Activated naive CD8-positive, alpha-beta T cell (primary cell): Measurements from ENCODE around the gene SLC2A4.

ENCODE experiments used
- H3K27ac Mint-ChIP-seq: one replicate; pipeline ENCODE4 v1.8.0; 2021; ENCODE audit warnings: mixed read lengths
- H3K27me3 Mint-ChIP-seq: one replicate; pipeline ENCODE4 v1.8.0; 2021; ENCODE audit warnings: mixed read lengths
- H3K36me3 Mint-ChIP-seq: one replicate; pipeline ENCODE4 v1.8.0; 2021; ENCODE audit warnings: mixed read lengths
- H3K4me1 Mint-ChIP-seq: one replicate; pipeline ENCODE4 v1.8.0; 2021; ENCODE audit warnings: low read depth, mixed read lengths
- H3K4me3 Mint-ChIP-seq: one replicate; pipeline ENCODE4 v1.8.0; 2021; ENCODE audit warnings: mild to moderate bottlenecking, mixed read lengths
- H3K9me3 Mint-ChIP-seq: one replicate; pipeline ENCODE4 v1.8.0; 2021; ENCODE audit warnings: low read depth, mixed read lengths

SLC2A4 gene

DNA sequence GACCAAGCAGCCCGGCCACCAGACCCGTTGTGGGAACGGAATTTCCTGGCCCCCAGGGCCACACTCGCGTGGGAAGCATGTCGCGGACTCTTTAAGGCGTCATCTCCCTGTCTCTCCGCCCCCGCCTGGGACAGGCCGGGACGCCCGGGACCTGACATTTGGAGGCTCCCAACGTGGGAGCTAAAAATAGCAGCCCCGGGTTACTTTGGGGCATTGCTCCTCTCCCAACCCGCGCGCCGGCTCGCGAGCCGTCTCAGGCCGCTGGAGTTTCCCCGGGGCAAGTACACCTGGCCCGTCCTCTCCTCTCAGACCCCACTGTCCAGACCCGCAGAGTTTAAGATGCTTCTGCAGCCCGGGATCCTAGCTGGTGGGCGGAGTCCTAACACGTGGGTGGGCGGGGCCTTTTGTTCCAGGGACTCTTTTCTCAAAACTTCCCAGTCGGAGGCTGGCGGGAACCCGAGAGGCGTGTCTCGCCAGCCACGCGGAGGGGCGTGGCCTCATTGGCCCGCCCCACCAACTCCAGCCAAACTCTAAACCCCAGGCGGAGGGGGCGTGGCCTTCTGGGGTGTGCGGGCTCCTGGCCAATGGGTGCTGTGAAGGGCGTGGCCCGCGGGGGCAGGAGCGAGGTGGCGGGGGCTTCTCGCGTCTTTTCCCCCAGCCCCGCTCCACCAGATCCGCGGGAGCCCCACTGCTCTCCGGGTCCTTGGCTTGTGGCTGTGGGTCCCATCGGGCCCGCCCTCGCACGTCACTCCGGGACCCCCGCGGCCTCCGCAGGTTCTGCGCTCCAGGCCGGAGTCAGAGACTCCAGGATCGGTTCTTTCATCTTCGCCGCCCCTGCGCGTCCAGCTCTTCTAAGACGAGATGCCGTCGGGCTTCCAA, at the start of gene SLC2A4:
TSS of gene SLC2A4 (plus strand) at position 645 of the 879 bp plus-strand sequence. CDS start at position 862, 217 bp downstream.
- peaks cover 7% of the 10 kb centered on the region for H3K27me3 Mint-ChIP-seq

DNA sequence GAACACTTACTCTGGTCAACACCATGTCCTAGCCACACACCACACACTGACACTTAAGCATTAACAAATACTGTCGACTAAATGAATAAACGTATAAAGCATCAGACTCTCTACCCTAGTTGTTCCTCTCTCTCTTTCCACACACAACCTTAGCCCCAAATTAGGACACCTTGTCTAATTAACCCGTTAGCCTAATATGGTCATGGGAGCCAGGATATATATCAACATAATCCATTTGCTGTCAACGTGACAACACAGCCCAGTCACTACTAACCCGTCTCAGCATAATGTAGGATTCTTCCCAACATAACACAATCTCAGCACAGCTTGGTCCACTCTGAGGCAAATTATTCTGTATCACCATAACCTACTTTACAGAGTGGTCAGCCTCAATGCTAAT, 49.4 kb upstream of the SLC2A4 start:
- peak overlapping the region; percentile 76 for H3K4me3 Mint-ChIP-seq
- H3K27ac Mint-ChIP-seq, result no peak overlapping the region
- peaks cover 50% of the 10 kb centered on the region for H3K4me1 Mint-ChIP-seq
- H3K36me3 Mint-ChIP-seq, result peaks cover 9% of the 10 kb centered on the region
- H3K9me3 Mint-ChIP-seq, result no peaks in the 10 kb centered on the region
- H3K27me3 Mint-ChIP-seq, result no peaks in the 10 kb centered on the region

More for the DNA sequence above, at the start of gene SLC2A4:
- Mint-ChIP-seq H3K9me3 (no peaks in the 10 kb centered on the region), H3K27ac (peak within 1 kb of the TSS; percentile 80), H3K4me3 (peak within 1 kb of the TSS; percentile 81), H3K36me3 (no peaks in the 10 kb centered on the region), H3K4me1 (peaks cover 10% of the 10 kb centered on the region)

DNA sequence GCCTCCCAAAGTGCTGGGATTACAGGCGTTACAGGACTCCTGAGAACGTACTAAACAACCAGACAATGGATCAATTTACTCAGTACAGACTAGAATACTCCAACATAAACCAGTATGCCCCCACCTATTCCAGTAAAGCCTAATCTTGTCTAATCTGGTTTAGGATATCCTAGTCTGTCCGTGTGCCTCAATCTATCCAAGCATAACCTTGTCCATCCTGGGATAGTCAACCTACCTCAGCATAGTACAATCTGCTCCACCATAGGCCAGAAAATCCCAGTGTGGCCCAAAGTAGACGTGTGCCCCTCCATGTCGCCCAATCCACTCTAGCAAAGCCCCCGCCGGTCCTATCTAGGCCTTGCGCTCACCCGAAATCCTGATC, 47.8 kb upstream of the SLC2A4 start:
- Mint-ChIP-seq H3K36me3 (peaks cover 5% of the 10 kb centered on the region), H3K4me1 (peaks cover 49% of the 10 kb centered on the region)

DNA sequence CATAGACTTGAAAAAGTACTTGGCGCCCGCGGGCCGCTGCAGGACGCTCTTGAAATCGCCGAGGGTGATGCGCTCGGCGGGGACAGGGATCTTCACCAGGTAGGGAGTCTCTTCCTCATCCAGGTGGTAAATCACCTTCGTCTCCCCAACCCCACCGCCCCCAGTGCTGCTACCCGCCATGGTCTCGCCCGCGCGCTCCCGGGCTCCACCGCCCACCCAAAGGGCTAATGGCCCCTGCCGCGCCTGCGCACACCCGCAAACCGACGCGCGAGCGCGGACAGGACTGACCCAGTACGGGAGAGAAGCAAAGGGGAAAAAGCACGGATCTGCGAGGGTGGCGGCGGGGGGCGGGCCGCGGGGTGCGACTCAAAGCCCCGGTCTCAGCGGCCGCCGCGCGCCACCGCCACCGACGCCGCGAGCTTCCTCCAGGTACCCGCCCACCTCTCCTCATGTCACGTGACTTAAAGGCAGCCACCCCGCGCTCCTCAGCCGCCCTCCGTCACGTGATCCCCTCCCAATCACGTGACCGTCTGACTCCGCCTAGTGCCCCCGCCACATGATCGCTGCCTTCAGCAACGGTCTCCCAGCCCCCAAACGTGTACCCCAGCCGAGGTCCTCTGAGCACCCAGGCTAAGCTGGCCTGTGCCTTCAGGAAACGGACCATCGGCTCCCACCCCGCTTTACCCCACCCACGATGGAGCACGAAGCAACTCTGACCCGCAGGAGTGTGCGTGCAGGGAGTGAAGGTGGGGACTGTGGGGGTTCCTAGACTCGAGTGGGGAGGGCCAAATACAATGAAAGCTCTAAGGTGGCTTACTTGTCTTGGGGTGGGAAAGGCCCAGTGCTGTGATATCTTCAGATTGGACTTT, 47.2 kb upstream of the SLC2A4 start, which contains the start of gene DVL2:
TSS of gene DVL2 (minus strand) at position 435 of the 869 bp plus-strand sequence. CDS start at position 180, 255 bp downstream.
- H3K9me3 Mint-ChIP-seq, result no peaks in the 10 kb centered on the region
- H3K27ac Mint-ChIP-seq, result peak within 1 kb of the TSS; percentile 95
- H3K36me3 Mint-ChIP-seq, result peaks cover 5% of the 10 kb centered on the region
- peaks cover 49% of the 10 kb centered on the region for H3K4me1 Mint-ChIP-seq
- peak within 1 kb of the TSS; percentile 96 for H3K4me3 Mint-ChIP-seq
- H3K27me3 Mint-ChIP-seq, result no peaks in the 10 kb centered on the region

More for the DNA sequence above, 47.8 kb upstream of the SLC2A4 start:
- Mint-ChIP-seq H3K27me3 (no peaks in the 10 kb centered on the region), H3K4me3 (peak overlapping the region; percentile 96), H3K9me3 (no peaks in the 10 kb centered on the region), H3K27ac (peak overlapping the region; percentile 95)

DNA sequence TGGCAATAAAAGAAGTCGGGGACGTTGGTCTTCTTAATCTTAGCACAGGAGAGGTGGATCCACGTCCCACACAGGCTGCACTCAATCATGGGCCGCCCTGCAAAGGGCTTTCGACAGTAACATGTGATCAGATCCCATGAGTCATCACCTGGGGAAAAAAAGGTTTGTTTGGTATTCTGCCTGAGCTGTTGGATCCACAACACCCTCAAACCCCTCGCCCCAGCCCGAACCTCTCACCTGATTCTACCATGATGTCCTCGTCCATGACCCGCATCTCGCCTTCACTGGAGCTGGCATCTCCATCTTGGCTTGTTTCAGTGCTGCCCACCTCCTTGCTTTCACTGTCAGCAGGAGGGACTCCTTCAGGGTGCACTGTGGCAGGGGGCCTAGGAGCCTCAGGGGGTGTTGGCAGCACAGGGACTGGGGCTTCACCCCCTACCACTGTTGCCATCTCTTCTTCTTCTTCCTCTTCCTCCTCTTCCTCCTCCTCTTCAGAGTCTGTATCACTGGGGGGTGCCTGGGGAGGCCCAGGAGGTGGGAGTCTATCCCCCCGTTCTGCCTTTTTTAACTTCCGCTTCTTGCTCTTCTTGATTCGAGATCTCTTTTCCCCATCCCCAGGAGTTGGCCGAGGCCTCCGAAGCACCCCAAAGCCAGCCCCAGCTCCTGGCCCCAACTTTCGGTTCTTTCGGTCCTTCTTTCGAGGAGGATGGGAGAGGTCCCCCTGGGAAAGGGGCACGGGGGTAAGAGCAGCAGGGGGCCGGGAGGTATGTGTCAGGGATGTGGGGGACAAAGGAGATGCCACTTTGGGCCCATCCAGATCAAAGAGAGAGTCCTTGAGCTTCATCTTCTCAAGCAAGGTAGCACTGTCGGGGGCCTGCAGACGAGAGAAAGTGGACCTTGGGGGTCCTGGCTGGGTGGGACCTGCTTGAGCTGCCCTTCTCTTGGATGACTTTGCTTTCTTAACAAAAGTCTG, 45.5 kb upstream of the SLC2A4 start:
- Mint-ChIP-seq H3K36me3 (peaks cover 5% of the 10 kb centered on the region), H3K27me3 (no peaks in the 10 kb centered on the region), H3K27ac (peak overlapping the region; percentile 65), H3K4me3 (peak overlapping the region; percentile 96), H3K4me1 (peaks cover 60% of the 10 kb centered on the region), H3K9me3 (no peaks in the 10 kb centered on the region)

DNA sequence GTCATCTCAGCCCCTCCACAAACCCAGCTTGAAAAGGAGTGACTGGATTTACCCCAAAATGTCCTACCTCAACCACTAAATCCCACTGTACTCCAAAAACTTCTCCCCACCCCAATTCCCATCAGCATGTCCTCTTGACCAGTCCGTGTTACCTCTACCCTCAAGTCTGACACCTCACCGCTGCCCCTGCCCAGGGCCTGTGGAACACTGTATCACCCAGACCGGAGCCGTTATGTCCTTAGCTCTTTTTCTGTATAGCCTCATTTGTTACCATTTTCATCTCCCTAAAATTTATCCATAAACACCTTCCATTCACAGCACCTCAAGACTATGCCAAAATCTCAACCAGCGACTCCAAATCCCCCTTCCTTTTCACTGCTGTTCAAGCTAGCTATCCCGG, 44.7 kb upstream of the SLC2A4 start:
- peaks cover 5% of the 10 kb centered on the region for H3K36me3 Mint-ChIP-seq
- no peaks in the 10 kb centered on the region for H3K27me3 Mint-ChIP-seq

DNA sequence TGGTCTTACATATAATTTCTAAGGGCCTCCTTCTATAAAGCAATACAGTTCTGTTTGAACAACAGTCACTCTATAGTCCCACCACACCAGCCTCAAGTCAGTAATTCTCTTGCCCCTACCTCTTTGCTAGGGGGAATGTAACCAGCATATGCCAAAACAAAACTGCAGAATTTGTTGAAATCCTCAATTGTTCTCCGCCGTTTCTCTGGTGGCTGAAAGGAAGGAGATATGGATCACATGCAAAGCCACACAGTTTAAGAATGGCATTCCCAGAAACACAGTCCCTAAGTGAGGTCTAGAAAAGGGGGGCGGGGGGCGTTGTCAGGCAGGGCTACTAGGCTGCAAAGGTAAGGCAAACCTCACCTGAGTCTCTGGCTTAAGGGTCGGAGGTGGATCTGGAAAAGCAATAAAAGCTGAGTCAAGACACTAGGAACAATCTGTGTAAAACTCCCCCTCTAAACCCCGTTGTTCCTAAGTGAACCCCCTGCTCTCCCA, 44.2 kb upstream of the SLC2A4 start:
- Mint-ChIP-seq H3K27ac (peak overlapping the region; percentile 65), H3K36me3 (peaks cover 2% of the 10 kb centered on the region), H3K27me3 (no peaks in the 10 kb centered on the region), H3K4me3 (peak overlapping the region; percentile 97), H3K9me3 (no peaks in the 10 kb centered on the region), H3K4me1 (peaks cover 66% of the 10 kb centered on the region)

More for the DNA sequence above, 44.7 kb upstream of the SLC2A4 start:
- Mint-ChIP-seq H3K4me1 (peaks cover 67% of the 10 kb centered on the region), H3K9me3 (no peaks in the 10 kb centered on the region), H3K27ac (peak overlapping the region; percentile 65), H3K4me3 (peak overlapping the region; percentile 97)

DNA sequence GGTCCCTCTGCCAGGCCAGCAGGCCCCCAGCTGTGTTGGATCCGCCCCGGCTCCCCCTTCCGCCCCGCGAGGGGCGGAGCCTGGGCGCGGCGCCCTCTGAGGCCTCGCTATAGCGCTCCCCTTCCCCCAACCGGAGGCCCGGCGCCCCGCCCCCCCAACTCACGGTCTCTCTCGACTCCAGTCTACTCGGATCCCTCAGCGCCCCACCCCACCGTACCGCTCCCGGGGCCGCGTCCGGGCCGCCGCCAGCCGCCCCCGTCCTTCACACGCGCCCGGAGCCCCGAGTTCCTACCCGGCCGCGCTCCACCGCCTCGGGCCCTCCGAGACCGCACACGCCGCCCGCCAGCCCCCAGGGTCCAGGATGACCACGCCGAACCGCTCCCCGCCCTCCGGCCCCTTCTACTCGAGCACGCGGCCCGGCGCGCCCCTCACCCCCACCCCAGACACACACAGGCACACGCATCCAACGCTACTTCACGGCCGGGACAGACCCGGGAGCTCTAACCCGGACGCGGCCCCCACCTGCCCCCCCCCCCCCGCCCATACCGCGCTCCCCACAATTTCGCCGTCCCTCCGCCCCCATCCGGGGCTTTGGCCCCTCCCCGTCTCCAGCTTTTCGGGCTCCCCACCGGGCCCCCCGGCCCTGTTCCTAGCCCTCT, 43.6 kb upstream of the SLC2A4 start:
- Mint-ChIP-seq H3K27ac (peak overlapping the region; percentile 65), H3K36me3 (peaks cover 2% of the 10 kb centered on the region), H3K9me3 (no peaks in the 10 kb centered on the region), H3K4me3 (peak overlapping the region; percentile 97), H3K4me1 (peaks cover 66% of the 10 kb centered on the region), H3K27me3 (no peaks in the 10 kb centered on the region)

DNA sequence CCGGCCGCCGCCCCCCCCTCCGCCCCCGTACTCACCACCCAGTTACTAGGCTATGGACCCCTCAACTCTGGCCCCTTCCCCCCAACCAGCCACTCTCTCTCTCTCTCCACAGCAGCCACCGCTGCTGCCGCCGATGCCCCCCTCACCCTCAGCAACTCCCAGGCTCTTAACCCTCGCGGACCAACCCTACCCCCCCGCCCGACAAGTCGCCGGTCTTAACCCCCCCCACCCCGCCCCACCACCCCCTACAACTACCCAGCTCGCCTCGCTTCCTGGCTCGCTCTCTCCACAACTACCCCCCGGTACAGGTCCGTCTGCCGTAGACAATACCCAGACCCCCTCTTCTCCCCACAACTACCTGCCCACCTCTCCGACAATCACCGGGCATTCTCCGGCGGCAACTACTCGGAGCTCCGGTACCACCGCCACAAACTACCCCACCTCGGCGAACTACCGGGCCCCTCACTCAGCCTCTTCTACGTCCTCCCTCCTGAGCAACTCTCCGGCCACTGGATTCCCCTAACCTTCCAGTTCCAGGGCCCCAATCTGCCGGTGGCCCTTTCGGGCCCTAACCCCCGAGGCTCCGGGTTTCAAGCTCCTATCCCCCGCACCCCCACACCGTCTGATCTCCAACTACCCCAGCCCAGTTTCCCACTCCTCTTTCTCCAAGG, 43.0 kb upstream of the SLC2A4 start:
- Mint-ChIP-seq H3K9me3 (no peaks in the 10 kb centered on the region), H3K4me1 (peaks cover 67% of the 10 kb centered on the region), H3K4me3 (peak overlapping the region; percentile 97), H3K27me3 (no peaks in the 10 kb centered on the region), H3K36me3 (peaks cover 2% of the 10 kb centered on the region), H3K27ac (peak overlapping the region; percentile 91)

DNA sequence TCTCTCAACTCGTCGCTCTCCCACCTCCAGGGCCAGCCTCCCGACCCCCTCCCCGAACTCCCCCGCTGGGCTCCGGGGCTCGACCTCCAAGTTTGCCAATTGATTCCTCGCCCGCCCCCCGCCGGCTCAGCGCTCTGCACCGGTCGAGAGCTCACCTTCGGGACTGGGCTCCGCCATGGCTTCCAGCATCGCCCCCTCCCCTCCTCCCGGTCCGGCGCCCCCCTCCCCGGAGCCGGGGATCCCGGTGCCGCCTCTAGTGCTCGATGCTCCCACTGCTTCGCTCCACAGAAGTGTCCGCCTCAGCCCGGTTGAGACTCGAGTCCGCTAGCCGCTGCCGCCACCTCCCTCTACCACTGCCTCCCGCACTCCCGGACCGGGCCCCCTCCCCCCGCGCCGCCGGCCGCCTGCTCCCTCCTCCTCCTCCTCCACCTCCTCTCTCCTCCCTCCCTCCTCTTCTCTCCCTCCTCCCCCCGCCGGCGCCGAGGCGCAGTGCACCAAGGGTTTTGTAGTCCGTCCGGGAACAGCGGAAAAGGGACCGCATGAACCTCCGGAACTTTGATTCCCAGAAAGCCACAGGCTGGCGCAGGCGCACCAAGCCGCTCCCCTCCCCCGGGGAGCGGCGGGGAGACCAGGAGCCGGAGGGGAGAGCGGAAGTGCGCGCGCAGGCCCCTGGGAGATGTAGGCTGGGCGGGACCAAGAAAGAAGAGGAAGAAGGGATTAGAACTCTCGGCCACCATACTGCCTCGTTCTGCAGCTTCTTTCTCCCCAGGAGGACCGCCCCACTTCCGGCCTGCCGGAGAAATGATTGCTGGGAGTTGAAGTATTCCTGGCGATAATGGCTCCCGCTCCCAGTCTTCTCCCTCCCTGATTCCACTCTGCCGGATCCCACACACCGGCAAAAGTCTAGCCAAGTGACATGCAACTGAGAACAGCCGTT, 42.2 kb upstream of the SLC2A4 start, which contains the start of gene PHF23:
TSS of gene PHF23 (minus strand) at position 367 of the 937 bp plus-strand sequence. CDS start at position 189, 178 bp downstream.
- Mint-ChIP-seq H3K4me1 (peaks cover 64% of the 10 kb centered on the region), H3K27ac (peak within 1 kb of the TSS; percentile 91), H3K27me3 (no peaks in the 10 kb centered on the region), H3K9me3 (no peaks in the 10 kb centered on the region), H3K36me3 (peaks cover 2% of the 10 kb centered on the region), H3K4me3 (peak within 1 kb of the TSS; percentile 97)

DNA sequence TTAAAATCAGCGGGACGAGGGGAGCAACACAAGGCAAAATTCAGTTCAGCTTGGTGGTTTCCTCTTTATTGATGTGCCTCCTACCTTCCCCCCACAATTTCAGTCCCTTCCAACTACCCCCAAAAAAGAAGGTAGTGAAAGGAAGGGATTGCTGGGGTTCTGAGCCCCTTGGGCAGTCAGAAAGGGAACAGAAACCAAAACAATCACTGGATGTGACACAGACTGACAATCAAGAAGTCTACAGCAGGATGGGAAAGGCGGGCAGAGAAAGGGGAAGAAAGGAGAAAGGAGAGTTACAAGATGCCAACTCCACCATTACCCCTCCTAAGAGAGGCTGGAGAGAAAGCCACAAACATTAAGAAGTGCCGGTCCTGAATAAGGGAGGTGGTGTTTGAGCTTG, 41.1 kb upstream of the SLC2A4 start:
- H3K4me3 Mint-ChIP-seq, result peak overlapping the region; percentile 97
- H3K4me1 Mint-ChIP-seq, result peaks cover 54% of the 10 kb centered on the region
- H3K9me3 Mint-ChIP-seq, result no peaks in the 10 kb centered on the region
- H3K27ac Mint-ChIP-seq, result peak overlapping the region; percentile 79
- no peaks in the 10 kb centered on the region for H3K27me3 Mint-ChIP-seq
- H3K36me3 Mint-ChIP-seq, result no peaks in the 10 kb centered on the region

DNA sequence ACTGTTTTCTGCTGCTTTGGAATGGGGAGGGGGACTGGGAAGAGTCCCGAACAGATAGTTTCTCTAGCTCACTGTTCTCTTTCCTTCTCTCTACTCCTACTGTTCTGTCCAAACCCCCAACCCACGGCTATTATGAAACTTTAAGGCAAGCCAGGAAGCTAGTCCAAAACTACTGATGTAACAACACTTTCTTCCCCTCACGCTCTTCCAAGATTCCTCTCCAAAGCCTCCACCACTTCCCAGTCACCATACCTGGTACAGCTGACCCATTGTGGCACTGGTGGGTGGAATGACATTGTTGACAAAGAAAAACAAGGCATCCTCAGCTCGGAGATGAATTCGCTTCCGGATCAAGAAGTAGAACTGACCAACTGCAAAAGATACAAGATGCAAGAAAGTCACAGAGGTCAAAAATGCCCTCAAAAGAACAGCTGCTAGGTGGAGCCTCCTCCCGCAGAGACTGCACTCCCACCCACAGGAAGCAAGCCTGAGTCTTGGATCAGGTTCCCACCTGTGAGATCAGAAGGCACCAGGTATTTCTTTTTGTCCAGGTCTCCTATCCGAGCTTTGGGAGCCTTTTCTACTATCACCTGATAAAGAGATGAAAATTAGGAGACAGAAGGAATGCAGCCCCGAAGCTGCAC, 40.3 kb upstream of the SLC2A4 start:
- no peaks in the 10 kb centered on the region for H3K9me3 Mint-ChIP-seq
- no peaks in the 10 kb centered on the region for H3K27me3 Mint-ChIP-seq
- peak overlapping the region; percentile 97 for H3K4me3 Mint-ChIP-seq
- no peaks in the 10 kb centered on the region for H3K36me3 Mint-ChIP-seq
- peaks cover 46% of the 10 kb centered on the region for H3K4me1 Mint-ChIP-seq
- peak overlapping the region; percentile 99 for H3K27ac Mint-ChIP-seq
